Astrocyte of the spinal cord (primary cell): Measurements from ENCODE around the gene TMEM30B.

Experiments used
- DNase-seq: peaks from one replicate; pipeline ENCODE4 v3.0.0; 2011; ENCODE audit warnings: low read depth, low spot score
- H3K4me3 ChIP-seq: 2 replicates; pipeline ENCODE4 v1.5.1; 2011; ENCODE audit warnings: low read depth, mild to moderate bottlenecking, low read length, moderate library complexity
- CTCF ChIP-seq: IDR thresholded peaks from 2 replicates; pipeline ENCODE4 v1.5.1; 2012; ENCODE audit warnings: low read depth, mild to moderate bottlenecking, low read length, inconsistent platforms
- in situ Hi-C: cut with HindIII; loops from 2 replicates; pipeline ENCODE4 v1.10.0; 2017; ENCODE audit warnings: low sequenced_read_pairs

Gene TMEM30B

GRCh38 chr14:61270714-61271113 is 10.4 kb downstream of the TMEM30B start:
- DNase-seq: no peak
- in situ Hi-C loops: no loop called here
- no peak overlapping the region for H3K4me3 ChIP-seq
- no peak for TF ChIP-seq CTCF

- DNase-seq: peak; percentile 73
- peak overlapping the region; percentile 24 for H3K4me3 ChIP-seq
- TF ChIP-seq CTCF: peak; percentile 74
- in situ Hi-C loops: no loop called here
Observed at GRCh38 chr14:61269321-61270083, 11.6 kb downstream of the TMEM30B start.

GRCh38 chr14:61268812-61269211 is 12.3 kb downstream of the TMEM30B start:
- TF ChIP-seq CTCF: no peak

GRCh38 chr14:61266891-61267740 is 14.0 kb downstream of the TMEM30B start:
- H3K4me3 ChIP-seq: no peak overlapping the region
- no peak for TF ChIP-seq CTCF
- in situ Hi-C loops: no loop called here
- no peak for DNase-seq

More at GRCh38 chr14:61268812-61269211, 12.3 kb downstream of the TMEM30B start:
- in situ Hi-C loops: no loop called here
- no peak for DNase-seq
- H3K4me3 ChIP-seq: no peak overlapping the region

GRCh38 chr14:61266436-61266835 is 14.7 kb downstream of the TMEM30B start:
- no peak overlapping the region for H3K4me3 ChIP-seq
- in situ Hi-C loops: no loop called here
- DNase-seq: no peak
- TF ChIP-seq CTCF: no peak

GRCh38 chr14:61264651-61265050 is 16.5 kb downstream of the TMEM30B start:
- TF ChIP-seq CTCF: no peak
- in situ Hi-C loops: no loop called here
- no peak overlapping the region for H3K4me3 ChIP-seq

More at GRCh38 chr14:61264651-61265050, 16.5 kb downstream of the TMEM30B start:
- DNase-seq: no peak
